ENCODE data around the gene HIBCH.

DNA sequence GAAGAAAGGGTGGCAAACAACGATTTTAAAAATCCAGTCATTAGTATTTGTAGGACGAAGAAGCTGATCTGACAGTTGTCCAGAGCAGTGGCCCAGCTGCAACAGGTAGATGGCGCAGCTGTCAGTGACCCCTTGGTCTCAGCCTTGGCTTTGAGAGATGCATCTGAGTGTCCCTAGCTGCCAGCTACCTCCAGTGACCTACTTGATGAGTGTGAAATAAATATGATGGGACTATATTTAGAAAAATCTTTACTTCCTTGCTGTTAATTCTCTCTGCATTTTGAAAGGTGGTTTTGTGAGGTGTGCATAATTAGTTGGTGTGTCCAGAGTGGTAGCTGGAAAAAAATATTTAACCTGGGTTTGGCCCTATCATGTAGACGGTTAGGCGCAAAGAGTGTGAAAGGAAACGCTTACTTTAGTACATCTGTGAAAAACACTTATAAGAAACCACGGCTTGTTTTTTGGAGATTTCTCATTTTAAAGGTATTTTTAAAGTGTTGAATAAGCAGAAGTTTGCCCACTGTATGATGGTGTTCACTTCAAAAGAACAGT lies 24.7 kb upstream of the HIBCH start:
- TF ChIP-seq, protein P1, sequence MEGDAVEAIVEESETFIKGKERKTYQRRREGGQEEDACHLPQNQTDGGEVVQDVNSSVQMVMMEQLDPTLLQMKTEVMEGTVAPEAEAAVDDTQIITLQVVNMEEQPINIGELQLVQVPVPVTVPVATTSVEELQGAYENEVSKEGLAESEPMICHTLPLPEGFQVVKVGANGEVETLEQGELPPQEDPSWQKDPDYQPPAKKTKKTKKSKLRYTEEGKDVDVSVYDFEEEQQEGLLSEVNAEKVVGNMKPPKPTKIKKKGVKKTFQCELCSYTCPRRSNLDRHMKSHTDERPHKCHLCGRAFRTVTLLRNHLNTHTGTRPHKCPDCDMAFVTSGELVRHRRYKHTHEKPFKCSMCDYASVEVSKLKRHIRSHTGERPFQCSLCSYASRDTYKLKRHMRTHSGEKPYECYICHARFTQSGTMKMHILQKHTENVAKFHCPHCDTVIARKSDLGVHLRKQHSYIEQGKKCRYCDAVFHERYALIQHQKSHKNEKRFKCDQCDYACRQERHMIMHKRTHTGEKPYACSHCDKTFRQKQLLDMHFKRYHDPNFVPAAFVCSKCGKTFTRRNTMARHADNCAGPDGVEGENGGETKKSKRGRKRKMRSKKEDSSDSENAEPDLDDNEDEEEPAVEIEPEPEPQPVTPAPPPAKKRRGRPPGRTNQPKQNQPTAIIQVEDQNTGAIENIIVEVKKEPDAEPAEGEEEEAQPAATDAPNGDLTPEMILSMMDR (IDR thresholded peaks at IDR 0.05; ENCODE audit: insufficient read depth, low read length), result no peak
- TF ChIP-seq, protein P2, sequence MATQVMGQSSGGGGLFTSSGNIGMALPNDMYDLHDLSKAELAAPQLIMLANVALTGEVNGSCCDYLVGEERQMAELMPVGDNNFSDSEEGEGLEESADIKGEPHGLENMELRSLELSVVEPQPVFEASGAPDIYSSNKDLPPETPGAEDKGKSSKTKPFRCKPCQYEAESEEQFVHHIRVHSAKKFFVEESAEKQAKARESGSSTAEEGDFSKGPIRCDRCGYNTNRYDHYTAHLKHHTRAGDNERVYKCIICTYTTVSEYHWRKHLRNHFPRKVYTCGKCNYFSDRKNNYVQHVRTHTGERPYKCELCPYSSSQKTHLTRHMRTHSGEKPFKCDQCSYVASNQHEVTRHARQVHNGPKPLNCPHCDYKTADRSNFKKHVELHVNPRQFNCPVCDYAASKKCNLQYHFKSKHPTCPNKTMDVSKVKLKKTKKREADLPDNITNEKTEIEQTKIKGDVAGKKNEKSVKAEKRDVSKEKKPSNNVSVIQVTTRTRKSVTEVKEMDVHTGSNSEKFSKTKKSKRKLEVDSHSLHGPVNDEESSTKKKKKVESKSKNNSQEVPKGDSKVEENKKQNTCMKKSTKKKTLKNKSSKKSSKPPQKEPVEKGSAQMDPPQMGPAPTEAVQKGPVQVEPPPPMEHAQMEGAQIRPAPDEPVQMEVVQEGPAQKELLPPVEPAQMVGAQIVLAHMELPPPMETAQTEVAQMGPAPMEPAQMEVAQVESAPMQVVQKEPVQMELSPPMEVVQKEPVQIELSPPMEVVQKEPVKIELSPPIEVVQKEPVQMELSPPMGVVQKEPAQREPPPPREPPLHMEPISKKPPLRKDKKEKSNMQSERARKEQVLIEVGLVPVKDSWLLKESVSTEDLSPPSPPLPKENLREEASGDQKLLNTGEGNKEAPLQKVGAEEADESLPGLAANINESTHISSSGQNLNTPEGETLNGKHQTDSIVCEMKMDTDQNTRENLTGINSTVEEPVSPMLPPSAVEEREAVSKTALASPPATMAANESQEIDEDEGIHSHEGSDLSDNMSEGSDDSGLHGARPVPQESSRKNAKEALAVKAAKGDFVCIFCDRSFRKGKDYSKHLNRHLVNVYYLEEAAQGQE (IDR thresholded peaks at IDR 0.05; ENCODE audit: insufficient replicate concordance, low read depth), result no peak
- TF ChIP-seq POLR2AphosphoS5 (IDR thresholded peaks at IDR 0.05; ENCODE audit: low read depth), result no peak

All from HL-60 (cell line).